ENCODE measurements around the gene PIK3R3.
"Not testable (repeated sequence)": the region's sequence is repeated elsewhere in the genome, so short reads cannot be mapped to it uniquely, and the experiment has no call there.

PIK3R3 gene

DNA sequence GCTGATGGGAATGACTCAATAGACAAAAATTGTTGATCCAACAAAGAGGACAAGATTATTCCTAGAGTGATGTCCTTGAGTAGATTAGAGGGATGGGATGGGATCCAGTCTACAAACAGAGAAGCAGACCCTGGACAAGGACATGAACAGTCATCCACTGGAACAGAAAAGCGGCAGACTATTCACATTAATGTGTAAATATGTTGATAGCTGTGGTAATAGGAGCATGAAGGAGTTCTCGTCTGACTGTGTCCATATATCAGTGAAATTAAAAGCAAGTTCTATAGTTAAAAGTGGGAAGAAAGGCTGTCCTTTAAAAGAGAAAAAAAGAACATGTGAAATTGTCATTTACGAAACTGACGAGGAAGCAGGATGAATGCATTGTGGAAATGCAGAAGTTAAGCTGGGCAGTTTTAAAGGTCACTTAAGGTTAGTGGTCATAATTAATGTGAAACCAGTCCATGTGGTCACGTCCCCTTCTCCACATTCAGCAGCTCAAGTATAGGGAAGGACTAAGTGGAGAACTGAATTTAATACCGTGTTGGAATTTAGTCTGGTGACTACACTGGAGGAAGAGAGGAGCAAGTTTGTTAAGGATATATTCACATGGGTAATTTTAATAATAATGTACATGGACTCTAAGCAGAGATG, 62.1 kb downstream of the PIK3R3 start:
- H3K4me1 ChIP-seq (ENCODE audit: control insufficient read depth, insufficient read depth, low read length, poor library complexity, severe bottlenecking), result no peaks in the 10 kb centered on the region
- no peaks in the 10 kb centered on the region for H3K27me3 ChIP-seq (replicated peaks; ENCODE audit: control insufficient read depth, insufficient read depth, low read length, poor library complexity, severe bottlenecking)
- H3K36me3 ChIP-seq (ENCODE audit: control insufficient read depth, insufficient read depth, low read length), result no peaks in the 10 kb centered on the region
- no peak overlapping the region for H3K27ac ChIP-seq (ENCODE audit: insufficient read depth, low read length, poor library complexity, severe bottlenecking)
- no peak for DNase-seq
- no peaks in the 10 kb centered on the region for H3K9me3 ChIP-seq (ENCODE audit: control insufficient read depth, low read length)
- H3K4me3 ChIP-seq (ENCODE audit: insufficient read depth, low read depth, low read length, poor library complexity, severe bottlenecking), result no peak overlapping the region

DNA sequence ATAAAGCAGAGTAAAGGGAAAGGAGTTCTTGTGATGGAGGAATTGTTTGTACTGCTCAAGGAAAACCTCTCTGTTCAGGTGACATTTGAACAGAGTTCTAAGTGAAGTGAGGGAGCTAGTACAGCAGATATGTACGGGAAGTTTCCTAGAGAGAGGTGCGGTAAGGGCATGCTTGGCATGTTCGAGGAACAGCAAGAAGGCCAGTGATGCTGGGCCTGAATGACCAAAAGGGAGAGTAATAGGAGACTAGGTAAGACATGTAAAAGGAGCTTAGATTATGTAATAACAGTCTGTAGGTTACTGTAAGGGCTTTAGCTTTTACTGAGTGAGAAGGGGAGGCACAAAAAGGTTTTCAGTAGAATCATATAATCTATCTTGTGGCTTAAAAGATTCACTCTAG, 63.9 kb downstream of the PIK3R3 start:
- Histone ChIP-seq H3K27ac (ENCODE audit: insufficient read depth, low read length, poor library complexity, severe bottlenecking) (no peak overlapping the region), H3K4me3 (ENCODE audit: insufficient read depth, low read depth, low read length, poor library complexity, severe bottlenecking) (no peak overlapping the region), H3K4me1 (ENCODE audit: control insufficient read depth, insufficient read depth, low read length, poor library complexity, severe bottlenecking) (peaks cover 4% of the 10 kb centered on the region), H3K27me3 (replicated peaks; ENCODE audit: control insufficient read depth, insufficient read depth, low read length, poor library complexity, severe bottlenecking) (no peaks in the 10 kb centered on the region), H3K9me3 (ENCODE audit: control insufficient read depth, low read length) (no peaks in the 10 kb centered on the region), H3K36me3 (ENCODE audit: control insufficient read depth, insufficient read depth, low read length) (no peaks in the 10 kb centered on the region)
- no peak for DNase-seq

DNA sequence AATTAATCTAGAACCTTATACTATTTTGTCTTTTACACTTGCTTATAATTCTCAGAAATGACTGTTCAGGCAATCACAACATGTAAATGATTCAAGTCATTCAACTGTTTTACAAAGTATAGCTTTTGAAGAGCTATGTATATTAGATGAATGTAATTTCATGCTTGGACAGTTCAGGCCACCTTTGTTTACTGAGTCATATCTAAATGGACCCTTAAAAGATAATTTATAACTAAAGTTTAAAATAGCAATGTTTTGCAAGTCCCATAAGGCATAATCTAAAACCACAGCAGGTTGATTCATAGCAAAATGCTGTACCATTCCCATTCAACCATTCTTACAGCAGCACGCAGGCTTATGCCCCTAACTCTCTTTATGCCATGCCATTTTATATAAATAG, 64.8 kb downstream of the PIK3R3 start:
- Histone ChIP-seq H3K9me3 (ENCODE audit: control insufficient read depth, low read length) (no peaks in the 10 kb centered on the region), H3K36me3 (ENCODE audit: control insufficient read depth, insufficient read depth, low read length) (no peaks in the 10 kb centered on the region), H3K4me1 (ENCODE audit: control insufficient read depth, insufficient read depth, low read length, poor library complexity, severe bottlenecking) (peaks cover 4% of the 10 kb centered on the region), H3K27me3 (replicated peaks; ENCODE audit: control insufficient read depth, insufficient read depth, low read length, poor library complexity, severe bottlenecking) (no peaks in the 10 kb centered on the region), H3K27ac (ENCODE audit: insufficient read depth, low read length, poor library complexity, severe bottlenecking) (no peak overlapping the region), H3K4me3 (ENCODE audit: insufficient read depth, low read depth, low read length, poor library complexity, severe bottlenecking) (no peak overlapping the region)
- DNase-seq, result no peak

DNA sequence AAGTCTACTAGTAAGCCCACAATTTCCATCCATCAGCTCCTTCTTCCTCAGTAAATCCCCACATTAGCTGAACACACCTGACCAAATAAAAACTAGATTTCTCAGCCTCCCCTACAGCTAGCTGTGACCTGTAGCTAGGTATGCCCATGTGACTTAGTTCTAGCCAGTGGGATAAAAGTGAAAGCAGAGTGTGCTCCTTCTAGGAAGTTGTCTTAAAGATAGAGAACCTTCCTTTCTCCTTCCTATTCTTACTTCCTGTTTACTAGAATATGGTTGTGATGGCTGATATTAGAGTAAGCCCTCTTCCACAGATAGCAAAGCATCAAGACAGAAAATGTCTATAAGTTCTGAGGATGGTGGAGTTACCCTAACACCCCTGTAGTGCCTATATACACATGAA, 67.0 kb downstream of the PIK3R3 start:
- Histone ChIP-seq H3K4me1 (ENCODE audit: control insufficient read depth, insufficient read depth, low read length, poor library complexity, severe bottlenecking) (peaks cover 9% of the 10 kb centered on the region), H3K27ac (ENCODE audit: insufficient read depth, low read length, poor library complexity, severe bottlenecking) (no peak overlapping the region), H3K27me3 (replicated peaks; ENCODE audit: control insufficient read depth, insufficient read depth, low read length, poor library complexity, severe bottlenecking) (no peaks in the 10 kb centered on the region), H3K9me3 (ENCODE audit: control insufficient read depth, low read length) (no peaks in the 10 kb centered on the region), H3K4me3 (ENCODE audit: insufficient read depth, low read depth, low read length, poor library complexity, severe bottlenecking) (no peak overlapping the region), H3K36me3 (ENCODE audit: control insufficient read depth, insufficient read depth, low read length) (no peaks in the 10 kb centered on the region)
- DNase-seq, result no peak

DNA sequence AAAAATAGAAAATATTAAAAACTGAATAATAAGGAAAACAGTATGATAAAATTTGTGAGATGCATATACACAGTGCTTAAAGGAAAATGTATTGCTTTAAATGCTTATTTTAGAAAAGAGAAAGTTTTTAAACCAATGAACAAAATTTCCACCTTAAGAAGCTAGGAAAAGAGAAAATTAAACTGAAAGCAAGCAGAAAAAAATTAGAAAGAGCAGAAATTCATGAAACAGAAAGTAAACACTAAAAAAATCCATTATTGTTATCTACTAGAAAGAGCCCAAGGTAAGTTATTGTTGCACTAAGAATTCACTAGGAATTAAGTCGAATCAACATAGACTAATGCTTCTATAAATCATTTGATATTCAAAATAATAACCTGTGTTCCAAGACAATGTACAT, 67.7 kb downstream of the PIK3R3 start:
- Histone ChIP-seq H3K4me3 (ENCODE audit: insufficient read depth, low read depth, low read length, poor library complexity, severe bottlenecking) (no peak overlapping the region), H3K27me3 (replicated peaks; ENCODE audit: control insufficient read depth, insufficient read depth, low read length, poor library complexity, severe bottlenecking) (no peaks in the 10 kb centered on the region), H3K4me1 (ENCODE audit: control insufficient read depth, insufficient read depth, low read length, poor library complexity, severe bottlenecking) (peaks cover 9% of the 10 kb centered on the region), H3K27ac (ENCODE audit: insufficient read depth, low read length, poor library complexity, severe bottlenecking) (no peak overlapping the region), H3K36me3 (ENCODE audit: control insufficient read depth, insufficient read depth, low read length) (no peaks in the 10 kb centered on the region), H3K9me3 (ENCODE audit: control insufficient read depth, low read length) (no peaks in the 10 kb centered on the region)
- no peak for DNase-seq

DNA sequence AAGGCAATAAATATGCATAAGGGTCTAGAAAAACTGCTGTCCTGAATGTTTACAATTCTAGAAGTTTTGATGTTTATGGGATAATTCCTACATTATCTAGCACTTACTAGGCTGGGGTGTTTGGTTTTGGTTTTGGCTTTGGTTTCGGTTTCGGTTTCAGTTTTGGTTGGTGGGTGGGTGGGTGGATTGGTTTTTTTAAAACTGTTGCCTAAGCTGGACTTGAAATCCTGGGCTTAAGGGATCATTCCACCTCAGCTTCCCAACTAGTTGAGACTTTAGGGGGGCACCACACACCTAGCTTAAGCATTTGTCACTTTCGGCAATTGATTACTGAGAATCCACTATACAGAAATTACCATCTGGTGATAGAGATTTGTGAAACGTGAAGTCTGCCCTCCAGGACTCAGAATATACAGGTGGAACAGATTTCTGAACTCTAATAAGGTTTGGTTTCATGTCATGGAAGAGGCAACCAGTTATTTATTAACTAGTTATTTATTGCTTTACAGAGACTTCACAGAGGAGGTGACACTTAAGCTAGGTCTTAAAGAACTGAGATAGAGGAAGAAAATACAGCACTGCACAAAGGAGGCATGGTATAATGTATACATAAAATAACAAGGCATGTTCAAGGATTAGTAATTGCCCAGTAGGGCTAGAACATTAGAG, 69.6 kb downstream of the PIK3R3 start:
- H3K27ac ChIP-seq (ENCODE audit: insufficient read depth, low read length, poor library complexity, severe bottlenecking), result no peak overlapping the region
- DNase-seq, result peak in 1 of 3 donors; percentile 16
- H3K4me1 ChIP-seq (ENCODE audit: control insufficient read depth, insufficient read depth, low read length, poor library complexity, severe bottlenecking), result peaks cover 9% of the 10 kb centered on the region

DNA sequence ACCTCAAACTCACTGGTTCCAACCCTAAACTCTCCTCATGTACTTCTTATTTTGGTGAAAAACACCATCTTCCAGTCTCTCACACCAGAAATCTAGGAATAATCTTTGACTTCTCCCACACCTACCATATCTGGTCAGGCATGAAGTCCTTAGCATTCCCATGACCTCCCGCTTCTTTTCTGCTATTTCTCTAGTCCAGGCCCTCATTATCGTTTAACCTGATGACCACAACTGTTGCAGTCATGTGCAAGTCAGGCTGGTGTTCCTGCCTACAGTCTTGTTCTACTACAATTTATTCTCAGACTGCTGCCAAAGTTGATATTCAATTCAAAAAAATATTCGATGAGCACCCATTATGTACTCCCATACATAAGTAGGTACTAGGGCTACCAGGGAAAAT, 71.3 kb downstream of the PIK3R3 start:
- Histone ChIP-seq H3K27ac (ENCODE audit: insufficient read depth, low read length, poor library complexity, severe bottlenecking) (no peak overlapping the region), H3K9me3 (ENCODE audit: control insufficient read depth, low read length) (no peaks in the 10 kb centered on the region), H3K36me3 (ENCODE audit: control insufficient read depth, insufficient read depth, low read length) (no peaks in the 10 kb centered on the region), H3K27me3 (replicated peaks; ENCODE audit: control insufficient read depth, insufficient read depth, low read length, poor library complexity, severe bottlenecking) (no peaks in the 10 kb centered on the region), H3K4me3 (ENCODE audit: insufficient read depth, low read depth, low read length, poor library complexity, severe bottlenecking) (no peak overlapping the region), H3K4me1 (ENCODE audit: control insufficient read depth, insufficient read depth, low read length, poor library complexity, severe bottlenecking) (peaks cover 9% of the 10 kb centered on the region)
- DNase-seq, result no peak

More for the DNA sequence above, 69.6 kb downstream of the PIK3R3 start:
- Histone ChIP-seq H3K4me3 (ENCODE audit: insufficient read depth, low read depth, low read length, poor library complexity, severe bottlenecking) (no peak overlapping the region), H3K9me3 (ENCODE audit: control insufficient read depth, low read length) (no peaks in the 10 kb centered on the region), H3K27me3 (replicated peaks; ENCODE audit: control insufficient read depth, insufficient read depth, low read length, poor library complexity, severe bottlenecking) (no peaks in the 10 kb centered on the region), H3K36me3 (ENCODE audit: control insufficient read depth, insufficient read depth, low read length) (no peaks in the 10 kb centered on the region)

DNA sequence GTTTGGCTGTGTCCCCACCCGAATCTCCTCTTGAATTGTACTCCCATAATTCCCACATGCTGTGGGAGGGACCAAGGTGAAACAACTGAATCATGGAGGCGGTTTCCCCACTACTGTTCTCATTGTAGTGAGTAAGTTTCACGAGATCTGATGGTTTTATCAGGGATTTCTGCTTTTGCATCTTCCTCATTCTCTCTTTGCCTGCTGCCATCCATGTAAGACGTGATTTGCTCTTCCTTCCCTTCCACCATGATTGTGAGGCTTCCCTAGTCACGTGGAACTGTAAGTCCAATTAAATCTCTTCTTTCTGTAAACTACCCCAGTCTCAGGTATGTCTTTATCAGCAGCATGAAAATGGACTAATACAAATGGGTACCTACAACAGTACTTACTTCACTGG, 73.5 kb downstream of the PIK3R3 start:
- no peak for DNase-seq

DNA sequence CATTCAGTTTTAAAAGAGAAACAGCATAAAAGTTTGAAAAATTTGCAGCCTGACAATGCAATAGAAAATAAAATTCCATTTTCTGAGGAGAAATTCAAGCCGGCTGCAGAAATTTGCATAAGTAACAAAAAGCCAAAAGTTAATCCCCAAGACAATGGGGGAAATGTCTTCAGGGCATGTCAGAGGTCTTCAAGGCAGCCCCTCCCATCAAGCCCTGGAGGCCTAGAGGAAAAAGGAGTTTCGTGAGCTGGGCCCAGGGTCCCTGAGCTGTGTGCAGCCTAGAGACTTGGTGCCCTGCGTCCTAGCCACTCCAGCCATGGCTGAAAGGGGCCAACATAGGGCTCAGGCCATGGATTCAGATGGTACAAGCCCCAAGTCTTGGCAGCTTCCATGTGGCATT, 74.6 kb downstream of the PIK3R3 start:
- Histone ChIP-seq H3K4me3 (ENCODE audit: insufficient read depth, low read depth, low read length, poor library complexity, severe bottlenecking) (no peak overlapping the region), H3K36me3 (ENCODE audit: control insufficient read depth, insufficient read depth, low read length) (no peaks in the 10 kb centered on the region), H3K27ac (ENCODE audit: insufficient read depth, low read length, poor library complexity, severe bottlenecking) (no peak overlapping the region), H3K9me3 (ENCODE audit: control insufficient read depth, low read length) (no peaks in the 10 kb centered on the region), H3K27me3 (replicated peaks; ENCODE audit: control insufficient read depth, insufficient read depth, low read length, poor library complexity, severe bottlenecking) (no peaks in the 10 kb centered on the region), H3K4me1 (ENCODE audit: control insufficient read depth, insufficient read depth, low read length, poor library complexity, severe bottlenecking) (peaks cover 4% of the 10 kb centered on the region)
- DNase-seq, result no peak

More for the DNA sequence above, 73.5 kb downstream of the PIK3R3 start:
- H3K36me3 ChIP-seq (ENCODE audit: control insufficient read depth, insufficient read depth, low read length), result no peaks in the 10 kb centered on the region
- H3K9me3 ChIP-seq (ENCODE audit: control insufficient read depth, low read length), result no peaks in the 10 kb centered on the region
- no peak overlapping the region for H3K4me3 ChIP-seq (ENCODE audit: insufficient read depth, low read depth, low read length, poor library complexity, severe bottlenecking)
- H3K27ac ChIP-seq (ENCODE audit: insufficient read depth, low read length, poor library complexity, severe bottlenecking), result no peak overlapping the region
- peaks cover 4% of the 10 kb centered on the region for H3K4me1 ChIP-seq (ENCODE audit: control insufficient read depth, insufficient read depth, low read length, poor library complexity, severe bottlenecking)
- no peaks in the 10 kb centered on the region for H3K27me3 ChIP-seq (replicated peaks; ENCODE audit: control insufficient read depth, insufficient read depth, low read length, poor library complexity, severe bottlenecking)

DNA sequence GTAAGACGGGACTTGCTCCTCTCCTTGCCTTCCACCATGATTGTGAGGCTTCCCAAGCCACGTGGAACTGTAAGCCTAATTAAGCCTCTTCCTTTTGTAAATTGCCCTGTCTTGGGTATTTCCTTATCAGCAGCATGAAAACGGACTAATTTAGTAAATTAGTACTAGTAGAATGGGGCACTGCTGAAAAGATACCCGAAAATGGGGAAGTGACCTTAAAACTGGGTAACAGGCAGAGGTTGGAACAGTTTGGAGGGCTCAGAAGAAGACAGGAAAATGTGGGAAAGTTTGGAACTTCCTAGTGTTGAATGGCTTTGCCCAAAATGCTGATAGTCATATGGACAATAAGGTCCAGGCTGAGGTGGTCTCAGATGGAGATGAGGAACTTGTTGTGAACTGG, 75.2 kb downstream of the PIK3R3 start:
- H3K27me3 ChIP-seq (replicated peaks; ENCODE audit: control insufficient read depth, insufficient read depth, low read length, poor library complexity, severe bottlenecking); H3K4me1 ChIP-seq (ENCODE audit: control insufficient read depth, insufficient read depth, low read length, poor library complexity, severe bottlenecking); H3K9me3 ChIP-seq (ENCODE audit: control insufficient read depth, low read length); DNase-seq; H3K4me3 ChIP-seq (ENCODE audit: insufficient read depth, low read depth, low read length, poor library complexity, severe bottlenecking); H3K27ac ChIP-seq (ENCODE audit: insufficient read depth, low read length, poor library complexity, severe bottlenecking); H3K36me3 ChIP-seq (ENCODE audit: control insufficient read depth, insufficient read depth, low read length): not testable (repeated sequence)

Data from effector memory CD4-positive, alpha-beta T cell (primary cell).